ENCODE data around the gene MSL3B.

The MSL3B gene

GRCh38 chr2:233821196-233821595, 47.0 kb downstream of the MSL3B start:
- Histone ChIP-seq H4K20me1 (ENCODE audit: insufficient read depth, low read length) (no peaks in the 10 kb centered on the region), H3K27ac (ENCODE audit: low read depth, low read length) (no peak overlapping the region), H3K4me1 (ENCODE audit: insufficient read depth, low read length) (no peaks in the 10 kb centered on the region), H3K36me3 (ENCODE audit: insufficient read depth, low read length) (no peaks in the 10 kb centered on the region), H3K9ac (ENCODE audit: low read length) (no peak overlapping the region), H3K27me3 (ENCODE audit: insufficient read depth, low read length) (no peaks in the 10 kb centered on the region), H2AFZ (ENCODE audit: low read depth, low read length) (no peak overlapping the region), H3K4me3 (ENCODE audit: insufficient read depth, low read depth, low read length) (no peak overlapping the region), H3K79me2 (ENCODE audit: insufficient read depth, low read length) (no peaks in the 10 kb centered on the region), H3K4me2 (ENCODE audit: low read length) (no peak overlapping the region), H3K9me3 (ENCODE audit: insufficient read depth, low read depth, low read length) (no peaks in the 10 kb centered on the region)
- TF ChIP-seq, protein P1, sequence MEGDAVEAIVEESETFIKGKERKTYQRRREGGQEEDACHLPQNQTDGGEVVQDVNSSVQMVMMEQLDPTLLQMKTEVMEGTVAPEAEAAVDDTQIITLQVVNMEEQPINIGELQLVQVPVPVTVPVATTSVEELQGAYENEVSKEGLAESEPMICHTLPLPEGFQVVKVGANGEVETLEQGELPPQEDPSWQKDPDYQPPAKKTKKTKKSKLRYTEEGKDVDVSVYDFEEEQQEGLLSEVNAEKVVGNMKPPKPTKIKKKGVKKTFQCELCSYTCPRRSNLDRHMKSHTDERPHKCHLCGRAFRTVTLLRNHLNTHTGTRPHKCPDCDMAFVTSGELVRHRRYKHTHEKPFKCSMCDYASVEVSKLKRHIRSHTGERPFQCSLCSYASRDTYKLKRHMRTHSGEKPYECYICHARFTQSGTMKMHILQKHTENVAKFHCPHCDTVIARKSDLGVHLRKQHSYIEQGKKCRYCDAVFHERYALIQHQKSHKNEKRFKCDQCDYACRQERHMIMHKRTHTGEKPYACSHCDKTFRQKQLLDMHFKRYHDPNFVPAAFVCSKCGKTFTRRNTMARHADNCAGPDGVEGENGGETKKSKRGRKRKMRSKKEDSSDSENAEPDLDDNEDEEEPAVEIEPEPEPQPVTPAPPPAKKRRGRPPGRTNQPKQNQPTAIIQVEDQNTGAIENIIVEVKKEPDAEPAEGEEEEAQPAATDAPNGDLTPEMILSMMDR (IDR thresholded peaks at IDR 0.05; ENCODE audit: insufficient read depth, low read depth, low read length), result no peak
- TF ChIP-seq EZH2 (IDR thresholded peaks at IDR 0.05; ENCODE audit: insufficient read depth, low read length), result no peak
- Mint-ChIP-seq H3K4me3 (ENCODE audit: unreplicated experiment) (no peak overlapping the region), H3K27ac (ENCODE audit: unreplicated experiment) (no peak overlapping the region), H3K36me3 (ENCODE audit: low read depth, unreplicated experiment) (no peaks in the 10 kb centered on the region), H3K27me3 (ENCODE audit: low read depth, unreplicated experiment) (peaks cover 22% of the 10 kb centered on the region), H3K9me3 (ENCODE audit: unreplicated experiment) (no peaks in the 10 kb centered on the region), H3K4me1 (ENCODE audit: low read depth, unreplicated experiment) (no peaks in the 10 kb centered on the region)
- DNase-seq (ENCODE audit: low read depth) (no peak), FAIRE-seq (no peak)

GRCh38 chr2:233820774-233821105, 47.4 kb downstream of the MSL3B start:
- no peak overlapping the region for H3K4me3 ChIP-seq (ENCODE audit: insufficient read depth, low read depth, low read length)
- no peak overlapping the region for H3K27ac ChIP-seq (ENCODE audit: low read depth, low read length)
- Mint-ChIP-seq H3K27me3 (ENCODE audit: low read depth, unreplicated experiment) (peaks cover 22% of the 10 kb centered on the region), H3K9me3 (ENCODE audit: unreplicated experiment) (no peaks in the 10 kb centered on the region), H3K4me3 (ENCODE audit: unreplicated experiment) (no peak overlapping the region), H3K27ac (ENCODE audit: unreplicated experiment) (no peak overlapping the region), H3K4me1 (ENCODE audit: low read depth, unreplicated experiment) (no peaks in the 10 kb centered on the region), H3K36me3 (ENCODE audit: low read depth, unreplicated experiment) (no peaks in the 10 kb centered on the region)
- H3K9ac ChIP-seq (ENCODE audit: low read length), result no peak overlapping the region
- H3K27me3 ChIP-seq (ENCODE audit: insufficient read depth, low read length), result no peaks in the 10 kb centered on the region
- H4K20me1 ChIP-seq (ENCODE audit: insufficient read depth, low read length), result no peaks in the 10 kb centered on the region
- no peaks in the 10 kb centered on the region for H3K4me1 ChIP-seq (ENCODE audit: insufficient read depth, low read length)
- no peak overlapping the region for H3K4me2 ChIP-seq (ENCODE audit: low read length)
- no peaks in the 10 kb centered on the region for H3K79me2 ChIP-seq (ENCODE audit: insufficient read depth, low read length)
- DNase-seq (ENCODE audit: low read depth) (no peak), FAIRE-seq (no peak)
- TF ChIP-seq EZH2 (IDR thresholded peaks at IDR 0.05; ENCODE audit: insufficient read depth, low read length), result no peak
- TF ChIP-seq, protein P1 (IDR thresholded peaks at IDR 0.05; ENCODE audit: insufficient read depth, low read depth, low read length), result no peak
- no peaks in the 10 kb centered on the region for H3K9me3 ChIP-seq (ENCODE audit: insufficient read depth, low read depth, low read length)
- no peaks in the 10 kb centered on the region for H3K36me3 ChIP-seq (ENCODE audit: insufficient read depth, low read length)
- no peak overlapping the region for H2AFZ ChIP-seq (ENCODE audit: low read depth, low read length)

GRCh38 chr2:233819884-233820773, 48.1 kb downstream of the MSL3B start:
- H3K27ac Mint-ChIP-seq (ENCODE audit: unreplicated experiment), result no peak overlapping the region
- Histone ChIP-seq H3K27ac (ENCODE audit: low read depth, low read length) (no peak overlapping the region), H3K79me2 (ENCODE audit: insufficient read depth, low read length) (no peaks in the 10 kb centered on the region), H3K9me3 (ENCODE audit: insufficient read depth, low read depth, low read length) (no peaks in the 10 kb centered on the region), H3K9ac (ENCODE audit: low read length) (no peak overlapping the region), H3K4me1 (ENCODE audit: insufficient read depth, low read length) (no peaks in the 10 kb centered on the region), H3K4me3 (ENCODE audit: insufficient read depth, low read depth, low read length) (no peak overlapping the region), H3K36me3 (ENCODE audit: insufficient read depth, low read length) (no peaks in the 10 kb centered on the region), H3K4me2 (ENCODE audit: low read length) (no peak overlapping the region), H4K20me1 (ENCODE audit: insufficient read depth, low read length) (no peaks in the 10 kb centered on the region), H2AFZ (ENCODE audit: low read depth, low read length) (no peak overlapping the region), H3K27me3 (ENCODE audit: insufficient read depth, low read length) (no peaks in the 10 kb centered on the region)
- no peaks in the 10 kb centered on the region for H3K9me3 Mint-ChIP-seq (ENCODE audit: unreplicated experiment)
- FAIRE-seq (no peak), DNase-seq (ENCODE audit: low read depth) (no peak)
- no peak overlapping the region for H3K4me3 Mint-ChIP-seq (ENCODE audit: unreplicated experiment)
- H3K36me3 Mint-ChIP-seq (ENCODE audit: low read depth, unreplicated experiment), result no peaks in the 10 kb centered on the region
- no peaks in the 10 kb centered on the region for H3K4me1 Mint-ChIP-seq (ENCODE audit: low read depth, unreplicated experiment)
- no peak for TF ChIP-seq EZH2 (IDR thresholded peaks at IDR 0.05; ENCODE audit: insufficient read depth, low read length)
- TF ChIP-seq, protein P1 (IDR thresholded peaks at IDR 0.05; ENCODE audit: insufficient read depth, low read depth, low read length), result no peak
- H3K27me3 Mint-ChIP-seq (ENCODE audit: low read depth, unreplicated experiment), result peaks cover 22% of the 10 kb centered on the region
